Endothelial cell of umbilical vein (primary cell): ENCODE results near the gene PDK4. TPM values are rescaled to one million over a fixed set of nuclear protein-coding genes. Genes with fewer than 3 reads are reported as not detected.

Experiments used
- BruUV-seq: library from RNA; stranded (reverse); fragments of 400-500 nt; replicated peaks from 2 replicates; lab custom pipeline; 2021; lab: Mats Ljungman, UMichigan
- CTCF ChIA-PET: fragments of 300-600, 350-600 bp; sonication (Branson Sonifier 250); formaldehyde crosslinking; loops from one replicate; lab custom pipeline; 2021; ENCODE audit warnings: antibody characterized with exemption, inconsistent platforms; lab: Charles Lee
- POLR2A ChIA-PET: fragments of 300-600, 350-600 bp; sonication (Branson Sonifier 250); formaldehyde crosslinking; loops from one replicate; lab custom pipeline; 2021; ENCODE audit warnings: antibody characterized with exemption, inconsistent platforms; lab: Charles Lee
- DNase-seq: peaks from one replicate; pipeline ENCODE4 v3.0.0-alpha.2; 2011; ENCODE audit warnings: low read depth, low spot score
- FAIRE-seq: peaks from 2 replicates; lab custom pipeline; 2011; peaks lifted over from hg19 to GRCh38; lab: Jason Lieb, UNC
- H2AFZ ChIP-seq: 2 replicates; pipeline ENCODE4 v1.6.0; 2012; ENCODE audit warnings: low read depth, low read length, control low read depth, inconsistent platforms
- H3K27ac ChIP-seq: 2 replicates; pipeline ENCODE4 v1.5.1; 2011; ENCODE audit warnings: low read depth, mild to moderate bottlenecking, control low read depth, low read length, moderate library complexity; ENCODE audit not compliant: insufficient read depth
- H3K27me3 ChIP-seq, 2 experiments: 2 replicates each; pipeline versions ENCODE4 v1.6.0 to v1.6.1; 2011; ENCODE audit warnings: low read length in 2 of 2, mixed read lengths in 1 of 2; ENCODE audit not compliant: control insufficient read depth in 2 of 2, insufficient read depth in 2 of 2
- H3K36me3 ChIP-seq, 2 experiments: 2 replicates in 1 of 2; 3 replicates in 1 of 2; pipeline ENCODE4 v1.5.1; 2011; ENCODE audit warnings: low read length in 2 of 2, mild to moderate bottlenecking in 1 of 2, moderate library complexity in 1 of 2; ENCODE audit not compliant: control insufficient read depth in 2 of 2, insufficient read depth in 2 of 2; ENCODE audit errors: extremely low read depth in 1 of 2
- H3K4me1 ChIP-seq: 3 replicates; pipeline ENCODE4 v1.5.1; 2011; ENCODE audit warnings: mild to moderate bottlenecking, low read length; ENCODE audit not compliant: control insufficient read depth, insufficient read depth; ENCODE audit errors: extremely low read depth
- H3K4me2 ChIP-seq: 2 replicates; pipeline ENCODE4 v1.6.1; 2011; ENCODE audit warnings: low read length, control low read depth, mixed read lengths; ENCODE audit not compliant: insufficient read depth
- H3K4me3 ChIP-seq, 3 experiments: fragments of 200-600 bp in 1 of 3; sonication (generic), shearing (Covaris generic) in 1 of 3; replicated peaks in 1 of 3; 2 replicates each; pipeline ENCODE4 v1.5.1; 2011 to 2016; ENCODE audit warnings: control low read depth in 3 of 3, low read length in 3 of 3, mild to moderate bottlenecking in 2 of 3, inconsistent platforms in 1 of 3, low read depth in 1 of 3, moderate library complexity in 1 of 3; ENCODE audit not compliant: insufficient read depth in 1 of 3
- H3K79me2 ChIP-seq: 2 replicates; pipeline ENCODE4 v1.6.0; 2012; ENCODE audit warnings: low read length, inconsistent platforms; ENCODE audit not compliant: control insufficient read depth, insufficient read depth
- H3K9ac ChIP-seq: replicated peaks from 2 replicates; pipeline ENCODE3; 2011; ENCODE audit warnings: low read length, control low read depth; ENCODE audit not compliant: insufficient read depth; ENCODE audit errors: extremely low read depth
- H3K9me1 ChIP-seq: replicated peaks from 3 replicates; pipeline ENCODE4 v1.6.0; 2011; ENCODE audit warnings: mild to moderate bottlenecking, low read length; ENCODE audit not compliant: control insufficient read depth, insufficient read depth; ENCODE audit errors: extremely low read depth
- H3K9me3 ChIP-seq: replicated peaks from 2 replicates; pipeline ENCODE4 v1.5.1; 2012; ENCODE audit warnings: low read length, inconsistent platforms; ENCODE audit not compliant: control insufficient read depth, insufficient read depth
- H4K20me1 ChIP-seq: replicated peaks from 2 replicates; pipeline ENCODE3; 2011; ENCODE audit warnings: mild to moderate bottlenecking, low read length; ENCODE audit not compliant: control insufficient read depth, insufficient read depth; ENCODE audit errors: extremely low read depth
- EZH2 ChIP-seq: IDR thresholded peaks from 2 replicates; pipeline ENCODE4 v1.6.1; 2012; ENCODE audit warnings: borderline replicate concordance, low read depth, mild to moderate bottlenecking, moderate library complexity, low read length, inconsistent platforms; ENCODE audit not compliant: severe bottlenecking
- FOS ChIP-seq: IDR thresholded peaks from 2 replicates; pipeline ENCODE4 v1.6.1; 2011; ENCODE audit warnings: mild to moderate bottlenecking, low read length, moderate library complexity, borderline replicate concordance; ENCODE audit not compliant: insufficient read depth
- GATA2 ChIP-seq: IDR thresholded peaks from 2 replicates; pipeline ENCODE4 v1.7.0; 2011; ENCODE audit warnings: low read depth, mild to moderate bottlenecking, moderate library complexity, mixed read lengths, low read length; ENCODE audit not compliant: insufficient read length, insufficient read depth
- JUN ChIP-seq: IDR thresholded peaks from 2 replicates; pipeline ENCODE4 v1.6.1; 2011; ENCODE audit warnings: borderline replicate concordance, low read depth; ENCODE audit not compliant: insufficient read length, insufficient read depth
- MYC ChIP-seq: IDR thresholded peaks from one replicate; pipeline ENCODE4 v1.6.1; 2011; ENCODE audit warnings: mild to moderate bottlenecking, low read depth, low read length
- POLR2A ChIP-seq: IDR thresholded peaks from 2 replicates; pipeline ENCODE4 v1.6.1; 2012; ENCODE audit warnings: low read depth, mild to moderate bottlenecking, control low read depth, low read length
- POLR2AphosphoS5 ChIP-seq: IDR thresholded peaks from 2 replicates; pipeline ENCODE4 v1.6.1; 2012; ENCODE audit warnings: low read depth, mild to moderate bottlenecking, control low read depth, low read length, moderate library complexity; ENCODE audit not compliant: insufficient read depth
- dilution Hi-C: fragments of 300-500 bp; cut with MboI; formaldehyde crosslinking; loops from one replicate; pipeline ENCODE4 v1.15.0; 2019; ENCODE audit warnings: low sequenced_read_pairs; ENCODE audit not compliant: extremely low pct_ligation_motif_present
- intact Hi-C: fragments of 100-400 bp; cut with micrococcal nuclease; formaldehyde crosslinking; loops from one replicate; pipeline ENCODE4 v1.10.0; 2022
- polyA plus RNA-seq, 4 experiments: library from polyadenylated mRNA; depleted of rRNA in 3 of 4; stranded (reverse) in 3 of 4; unstranded in 1 of 4; fragments of >200 nt; gene quantifications; 2 replicates each; pipeline versions ENCODE4 v1.2.1 to v1.2.3, GENCODE V29; 2011 to 2012; ENCODE audit warnings: missing spikeins in 1 of 4
- total RNA-seq: library from RNA; stranded (reverse); gene quantifications from 2 replicates; pipeline ENCODE4 v1.2.3, GENCODE V29; 2021
- TF ChIP-seq, protein P1 (sequence below), 2 donors: IDR thresholded peaks; 1 replicate in 1 of 2; 2 replicates in 1 of 2; pipeline ENCODE4 v1.5.1; 2011; ENCODE audit warnings: low read length in 2 of 2, mild to moderate bottlenecking in 2 of 2, moderate library complexity in 2 of 2, control low read depth in 1 of 2, inconsistent platforms in 1 of 2, low read depth in 1 of 2; ENCODE audit not compliant: insufficient read depth in 1 of 2; ENCODE audit errors: extremely low read depth in 1 of 2
- TF ChIP-seq, protein P2 (sequence below): IDR thresholded peaks from 2 replicates; pipeline ENCODE4 v1.6.1; 2011; ENCODE audit not compliant: insufficient read depth, insufficient read length

The PDK4 gene
- total and polyA plus RNA-seq, 2 donors (not counting 3 experiments of a cell fraction or from before 2014, with no cell fraction given), result 0.75 to 2.5 TPM

DNA sequence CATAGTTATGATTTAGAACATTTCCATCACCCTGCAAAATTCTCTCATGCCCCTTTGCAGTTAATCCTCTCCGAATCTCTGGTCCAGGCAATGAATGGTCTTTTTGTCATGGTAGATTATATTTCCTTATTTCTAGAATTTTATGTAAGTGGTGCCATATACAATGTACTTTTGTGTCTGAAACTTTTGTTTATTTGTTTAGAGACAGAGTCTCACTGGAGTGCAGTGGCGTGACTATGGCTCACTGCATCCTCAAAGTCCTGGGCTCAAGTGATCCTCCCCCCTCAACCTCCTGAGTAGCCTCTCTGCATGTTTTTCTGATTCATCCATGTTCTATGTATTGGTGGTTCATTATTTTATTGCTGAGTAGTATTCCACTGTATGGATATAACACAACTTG, 23.2 kb upstream of the PDK4 start:
- Histone ChIP-seq H3K36me3 (no peaks in the 10 kb centered on the region), H3K9ac (no peak overlapping the region), H3K27ac (no peak overlapping the region), H3K4me2 (no peak overlapping the region), H3K4me1 (no peaks in the 10 kb centered on the region), H4K20me1 (no peaks in the 10 kb centered on the region), H3K79me2 (no peaks in the 10 kb centered on the region), H2AFZ (no peak overlapping the region), H3K27me3 (peaks cover 3 to 5% of the 10 kb centered on the region in 2 experiments), H3K4me3 (no peak overlapping the region), H3K9me1 (no peaks in the 10 kb centered on the region), H3K9me3 (no peaks in the 10 kb centered on the region)
- ChIA-PET POLR2A (no interaction called here), CTCF (no interaction called here)
- dilution Hi-C loops (no loop called here), intact Hi-C loops (no loop called here)
- TF ChIP-seq, protein P1, sequence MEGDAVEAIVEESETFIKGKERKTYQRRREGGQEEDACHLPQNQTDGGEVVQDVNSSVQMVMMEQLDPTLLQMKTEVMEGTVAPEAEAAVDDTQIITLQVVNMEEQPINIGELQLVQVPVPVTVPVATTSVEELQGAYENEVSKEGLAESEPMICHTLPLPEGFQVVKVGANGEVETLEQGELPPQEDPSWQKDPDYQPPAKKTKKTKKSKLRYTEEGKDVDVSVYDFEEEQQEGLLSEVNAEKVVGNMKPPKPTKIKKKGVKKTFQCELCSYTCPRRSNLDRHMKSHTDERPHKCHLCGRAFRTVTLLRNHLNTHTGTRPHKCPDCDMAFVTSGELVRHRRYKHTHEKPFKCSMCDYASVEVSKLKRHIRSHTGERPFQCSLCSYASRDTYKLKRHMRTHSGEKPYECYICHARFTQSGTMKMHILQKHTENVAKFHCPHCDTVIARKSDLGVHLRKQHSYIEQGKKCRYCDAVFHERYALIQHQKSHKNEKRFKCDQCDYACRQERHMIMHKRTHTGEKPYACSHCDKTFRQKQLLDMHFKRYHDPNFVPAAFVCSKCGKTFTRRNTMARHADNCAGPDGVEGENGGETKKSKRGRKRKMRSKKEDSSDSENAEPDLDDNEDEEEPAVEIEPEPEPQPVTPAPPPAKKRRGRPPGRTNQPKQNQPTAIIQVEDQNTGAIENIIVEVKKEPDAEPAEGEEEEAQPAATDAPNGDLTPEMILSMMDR (IDR thresholded peaks at IDR 0.05; ENCODE audit: extremely low read depth in 1 of 2, insufficient read depth in 1 of 2, low read depth in 1 of 2, low read length in 2 of 2), result no peak
- TF ChIP-seq POLR2AphosphoS5 (no peak), FOS (no peak), MYC (no peak), GATA2 (no peak), POLR2A (no peak), EZH2 (no peak), JUN (no peak)
- TF ChIP-seq, protein P2, sequence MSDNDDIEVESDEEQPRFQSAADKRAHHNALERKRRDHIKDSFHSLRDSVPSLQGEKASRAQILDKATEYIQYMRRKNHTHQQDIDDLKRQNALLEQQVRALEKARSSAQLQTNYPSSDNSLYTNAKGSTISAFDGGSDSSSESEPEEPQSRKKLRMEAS, result no peak
- BruUV-seq, result no TSS peak
- FAIRE-seq, result no peak
- no peak for DNase-seq
